ENCODE measurements around the gene KANSL1.
"Not testable (repeated sequence)": the region's sequence is repeated elsewhere in the genome, so short reads cannot be mapped to it uniquely, and the experiment has no call there.

Gene KANSL1

GRCh38 chr17:46037722-46038255 is 155.4 kb downstream of the KANSL1 start:
- no peak for DNase-seq

- DNase-seq, result no peak
Observed at GRCh38 chr17:46036491-46036890, 156.7 kb downstream of the KANSL1 start.

- DNase-seq, result no peak
Observed at GRCh38 chr17:46035112-46035818, 158.0 kb downstream of the KANSL1 start.

- no peak for DNase-seq
Observed at GRCh38 chr17:46033392-46033791, 159.8 kb downstream of the KANSL1 start.

- DNase-seq, result no peak
Observed at GRCh38 chr17:46032909-46033308, 160.3 kb downstream of the KANSL1 start.

GRCh38 chr17:46031920-46032319 is 161.3 kb downstream of the KANSL1 start:
- no peak for DNase-seq

GRCh38 chr17:46031440-46031839 is 161.8 kb downstream of the KANSL1 start:
- no peak for DNase-seq

- no peak for DNase-seq
Observed at GRCh38 chr17:46030752-46031151, 162.5 kb downstream of the KANSL1 start.

GRCh38 chr17:46029627-46030026 is 163.6 kb downstream of the KANSL1 start:
- no peak for DNase-seq

GRCh38 chr17:46028981-46029565 is 164.2 kb downstream of the KANSL1 start:
- no peak for DNase-seq

GRCh38 chr17:46028374-46028773 is 164.9 kb downstream of the KANSL1 start:
- DNase-seq, result no peak

- no peak for DNase-seq
Observed at GRCh38 chr17:46027976-46028325, 165.3 kb downstream of the KANSL1 start.

- peak; percentile 33 for DNase-seq
Observed at GRCh38 chr17:46027048-46027975, 165.9 kb downstream of the KANSL1 start.

GRCh38 chr17:46026166-46027047 is 166.8 kb downstream of the KANSL1 start:
- DNase-seq, result no peak

- DNase-seq, result peak; percentile 43
Observed at GRCh38 chr17:46025510-46026165, 167.6 kb downstream of the KANSL1 start.

- no peak for DNase-seq
Observed at GRCh38 chr17:46025060-46025459, 168.2 kb downstream of the KANSL1 start.

- no peak for DNase-seq
Observed at GRCh38 chr17:46024590-46024989, 168.6 kb downstream of the KANSL1 start.

- no peak for DNase-seq
Observed at GRCh38 chr17:46023783-46024388, 169.3 kb downstream of the KANSL1 start.

- not testable (repeated sequence) for DNase-seq
Observed at GRCh38 chr17:46023366-46023765, 169.9 kb downstream of the KANSL1 start.

- no peak for DNase-seq
Observed at GRCh38 chr17:46020998-46021397, 172.2 kb downstream of the KANSL1 start.

- no peak for DNase-seq
Observed at GRCh38 chr17:46020023-46020761, 173.0 kb downstream of the KANSL1 start.
